Measurements from ENCODE around the gene GKN1. TPM values are rescaled to one million over a fixed set of nuclear protein-coding genes. Genes with fewer than 3 reads are reported as not detected.
A peak's percentile ranks its signal among the peaks of the same experiment; 100 is the strongest.

GKN1 gene
- total and polyA plus RNA-seq, 4 donors: 0.15 TPM; not detected in 3

GRCh38 chr2:68940369-68940768 lies 34.1 kb upstream of the GKN1 start:
- 79 to 96% methylated on average over 1 of the region's 1 CpG for WGBS, 2 donors
- no peak for DNase-seq
- Histone ChIP-seq H3K27me3 (ENCODE audit: control insufficient read depth in 3 of 3, insufficient read depth in 3 of 3, low read length in 2 of 3) (no peaks in the 10 kb centered on the region), H3K36me3 (ENCODE audit: control insufficient read depth in 4 of 4, insufficient read depth in 4 of 4, low read length in 4 of 4) (no peaks in the 10 kb centered on the region), H3K4me3 (no peak overlapping the region), H3K27ac (ENCODE audit: low read depth in 1 of 2, low read length in 1 of 2) (no peak overlapping the region), H3K9ac (ENCODE audit: insufficient read depth in 1 of 2, low read length in 2 of 2) (no peak overlapping the region), H3K9me3 (ENCODE audit: control insufficient read depth in 4 of 4, insufficient read depth in 3 of 4, low read length in 3 of 4) (no peaks in the 10 kb centered on the region), H3K4me1 (ENCODE audit: control insufficient read depth in 5 of 5, insufficient read depth in 5 of 5, low read length in 5 of 5) (peaks cover 0 to 7% (median 0%) of the 10 kb centered on the region in 5 donors)
- no peak for TF ChIP-seq CTCF (IDR thresholded peaks at IDR 0.05; ENCODE audit: control extremely low read depth, extremely low read depth)
- ATAC-seq (ENCODE audit: insufficient read depth, low FRiP score): no peak

GRCh38 chr2:68942827-68943226 lies 31.6 kb upstream of the GKN1 start:
- Histone ChIP-seq H3K4me3 (no peak overlapping the region), H3K27ac (ENCODE audit: low read depth in 1 of 2, low read length in 1 of 2) (no peak overlapping the region), H3K4me1 (ENCODE audit: control insufficient read depth in 5 of 5, insufficient read depth in 5 of 5, low read length in 5 of 5) (peaks cover 0 to 7% (median 0%) of the 10 kb centered on the region in 5 donors), H3K9ac (ENCODE audit: insufficient read depth in 1 of 2, low read length in 2 of 2) (no peak overlapping the region), H3K27me3 (ENCODE audit: control insufficient read depth in 3 of 3, insufficient read depth in 3 of 3, low read length in 2 of 3) (no peaks in the 10 kb centered on the region), H3K36me3 (ENCODE audit: control insufficient read depth in 4 of 4, insufficient read depth in 4 of 4, low read length in 4 of 4) (no peaks in the 10 kb centered on the region), H3K9me3 (ENCODE audit: control insufficient read depth in 4 of 4, insufficient read depth in 3 of 4, low read length in 3 of 4) (no peaks in the 10 kb centered on the region)
- no peak for TF ChIP-seq CTCF (IDR thresholded peaks at IDR 0.05; ENCODE audit: control extremely low read depth, extremely low read depth)
- ATAC-seq (ENCODE audit: insufficient read depth, low FRiP score) (no peak), DNase-seq (no peak)

- Histone ChIP-seq H3K4me1 (ENCODE audit: control insufficient read depth in 5 of 5, insufficient read depth in 5 of 5, low read length in 5 of 5) (peaks cover 0 to 7% (median 0%) of the 10 kb centered on the region in 5 donors), H3K9me3 (ENCODE audit: control insufficient read depth in 4 of 4, insufficient read depth in 3 of 4, low read length in 3 of 4) (no peaks in the 10 kb centered on the region), H3K27me3 (ENCODE audit: control insufficient read depth in 3 of 3, insufficient read depth in 3 of 3, low read length in 2 of 3) (no peaks in the 10 kb centered on the region), H3K36me3 (ENCODE audit: control insufficient read depth in 4 of 4, insufficient read depth in 4 of 4, low read length in 4 of 4) (no peaks in the 10 kb centered on the region), H3K27ac (ENCODE audit: low read depth in 1 of 2, low read length in 1 of 2) (peak overlapping the region in 1 of 2 donors; percentile 49), H3K9ac (ENCODE audit: insufficient read depth in 1 of 2, low read length in 2 of 2) (peak overlapping the region in 1 of 2 donors; percentile 63), H3K4me3 (no peak overlapping the region)
- WGBS, 2 donors: 43 to 49% methylated on average over 27 of the region's 27 CpGs
- TF ChIP-seq CTCF (IDR thresholded peaks at IDR 0.05; ENCODE audit: control extremely low read depth, extremely low read depth): peak; percentile 65
- peak; percentile 43 for ATAC-seq (ENCODE audit: insufficient read depth, low FRiP score)
- peak; percentile 79 to 89 (median 87) for DNase-seq
Measured at GRCh38 chr2:68943581-68944568, 30.6 kb upstream of the GKN1 start.

Measured in lung (tissue), 12 donors.